NCI-H2196 treated with DMSO at 0.1 percent for 48 hours (cell line): Measurements from ENCODE around the gene VCL.
"Not testable (repeated sequence)": the region's sequence is repeated elsewhere in the genome, so short reads cannot be mapped to it uniquely, and the experiment has no call there.

Experiments
- DNase-seq: peaks from one replicate; lab custom pipeline; 2025; ENCODE audit not compliant: unreplicated experiment; lab: John Stamatoyannopoulos, UW

VCL gene

GRCh38 chr10:74035303-74035702 lies 37.4 kb downstream of the VCL start:
- no peak for DNase-seq

- DNase-seq: no peak
Measured at GRCh38 chr10:74036474-74036873, 38.6 kb downstream of the VCL start.

DNA sequence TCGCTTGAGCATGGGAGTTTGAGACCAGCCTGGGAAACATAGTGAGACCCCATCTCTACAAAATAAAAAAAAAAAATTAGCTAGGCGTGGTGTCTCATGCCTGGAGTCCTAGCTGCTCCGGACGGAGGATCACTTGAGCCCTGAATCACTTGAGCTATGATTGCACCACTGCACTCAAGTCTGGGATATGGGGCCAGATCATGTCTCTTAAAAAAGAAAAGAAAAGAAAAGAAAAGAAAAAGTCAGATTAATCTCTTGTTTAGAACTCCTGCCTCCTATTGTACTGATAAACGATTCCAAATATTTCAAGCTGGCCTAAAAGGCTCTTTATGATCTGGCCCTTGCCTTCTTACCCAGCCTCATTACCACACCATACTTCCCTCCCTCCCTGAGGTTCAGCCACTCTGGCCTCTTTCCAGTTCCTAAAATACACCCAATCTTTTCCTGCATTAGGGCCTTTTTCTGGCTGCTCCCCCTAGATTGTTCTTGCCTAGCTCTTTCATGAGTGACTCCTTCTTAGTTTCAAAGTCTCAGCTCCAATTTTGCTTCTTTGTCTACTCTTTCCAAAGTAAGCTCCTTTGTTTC lies 41.7 kb downstream of the VCL start:
- DNase-seq: no peak

DNA sequence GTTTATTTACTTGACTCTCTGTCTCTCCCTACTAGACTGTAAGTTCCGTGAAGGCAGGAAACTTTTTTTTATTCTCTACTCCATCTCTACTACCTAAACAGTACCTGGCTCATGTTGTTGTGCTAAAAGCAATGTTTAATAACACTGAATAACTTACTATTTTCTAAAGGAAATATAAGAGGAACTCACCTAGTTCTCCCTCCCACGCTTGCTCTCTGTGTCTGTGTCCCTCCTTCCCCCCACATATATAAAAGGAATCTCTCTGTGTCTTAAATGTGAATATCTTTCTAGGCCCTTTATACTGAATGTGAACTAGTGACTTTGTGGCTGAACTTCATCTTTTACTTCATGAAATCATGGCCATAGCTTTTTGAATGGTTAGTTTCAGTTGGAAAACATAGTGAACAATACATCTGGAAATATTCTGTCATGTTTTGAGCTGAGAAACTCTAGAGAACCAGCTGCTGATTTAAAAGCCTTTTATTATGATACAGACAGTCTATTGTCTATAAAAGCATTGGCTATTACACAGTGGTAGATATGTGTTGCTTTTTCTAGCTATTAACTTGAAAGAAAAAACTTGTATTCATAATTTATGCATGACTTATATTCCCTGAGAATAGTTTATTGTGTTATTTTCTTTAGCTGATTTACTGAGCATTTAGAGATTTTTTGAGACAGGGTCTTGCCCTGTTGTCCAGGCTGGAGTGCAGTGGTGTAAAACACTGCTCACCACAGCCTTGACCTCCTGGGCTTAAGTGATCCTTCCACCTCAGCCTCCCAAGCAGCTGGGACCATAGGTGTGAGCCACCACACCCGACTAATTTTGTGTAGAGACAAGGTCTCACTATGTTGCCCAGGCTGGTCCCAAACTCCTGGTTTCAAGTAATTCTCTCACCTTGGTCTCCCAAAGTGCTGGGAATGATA lies 42.5 kb downstream of the VCL start:
- no peak for DNase-seq

DNA sequence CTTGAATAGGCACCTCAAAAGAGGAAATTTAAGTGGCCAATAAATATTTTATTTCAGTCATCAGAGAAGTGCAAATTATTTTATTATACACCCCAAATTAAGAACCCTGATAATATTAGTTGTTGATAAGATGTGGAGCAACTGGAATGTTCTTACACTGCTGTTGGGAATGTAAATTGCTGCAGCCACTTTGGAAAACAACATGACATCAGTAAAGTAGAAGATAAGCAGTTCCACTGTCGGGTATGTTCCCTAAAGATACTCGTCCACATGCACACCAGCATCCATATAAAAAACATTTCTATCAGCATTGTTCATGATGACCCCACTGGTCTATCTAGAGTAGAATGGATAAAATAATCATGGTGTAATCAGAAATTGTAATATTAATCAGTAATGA lies 46.5 kb downstream of the VCL start:
- DNase-seq: no peak

GRCh38 chr10:74047304-74047703 lies 49.4 kb downstream of the VCL start:
- no peak for DNase-seq

- DNase-seq: peak; percentile 12
Measured at GRCh38 chr10:74047871-74048270, 50.0 kb downstream of the VCL start.

DNA sequence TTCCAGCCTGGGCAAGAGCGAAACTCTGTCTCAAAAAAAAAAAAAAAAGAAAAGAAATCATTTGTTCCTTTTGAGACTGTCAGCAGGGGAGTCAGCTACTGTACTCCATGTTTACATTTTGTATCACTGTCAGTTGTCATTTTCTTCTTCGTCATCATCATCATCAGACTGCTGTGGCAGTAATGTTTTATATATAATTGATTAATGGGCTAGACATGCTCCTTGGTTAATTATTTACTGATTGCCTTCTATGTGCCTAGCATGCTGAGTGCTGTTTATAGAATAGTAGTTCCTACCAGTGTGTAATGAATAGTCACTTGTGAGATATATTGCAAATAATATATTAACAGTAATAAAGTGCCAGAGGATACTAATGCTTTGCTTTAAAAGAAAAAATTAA lies 50.5 kb downstream of the VCL start:
- no peak for DNase-seq

GRCh38 chr10:74049955-74050354 lies 52.0 kb downstream of the VCL start:
- DNase-seq: no peak

DNA sequence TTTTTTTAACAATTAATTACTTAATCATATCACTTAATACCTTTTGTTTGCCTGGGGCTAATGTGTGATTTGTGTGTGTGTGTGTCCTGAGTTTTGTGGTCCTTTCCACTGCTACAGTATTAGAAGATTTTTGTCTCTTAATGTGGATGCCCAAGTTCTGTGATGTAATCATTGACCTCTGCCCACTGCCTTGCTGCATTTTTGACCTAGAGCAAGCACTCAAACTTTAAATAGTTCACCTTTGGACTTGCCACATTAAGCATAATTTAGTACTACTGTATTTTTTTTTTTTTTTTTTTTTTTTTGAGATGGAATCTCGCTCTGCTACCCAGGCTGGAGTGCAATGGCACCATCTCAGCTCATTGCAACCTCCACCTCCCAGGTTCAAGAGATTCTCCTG lies 52.7 kb downstream of the VCL start:
- no peak for DNase-seq

GRCh38 chr10:74051736-74052342 lies 53.9 kb downstream of the VCL start:
- no peak for DNase-seq

GRCh38 chr10:74052994-74053393 lies 55.1 kb downstream of the VCL start:
- DNase-seq: no peak

DNA sequence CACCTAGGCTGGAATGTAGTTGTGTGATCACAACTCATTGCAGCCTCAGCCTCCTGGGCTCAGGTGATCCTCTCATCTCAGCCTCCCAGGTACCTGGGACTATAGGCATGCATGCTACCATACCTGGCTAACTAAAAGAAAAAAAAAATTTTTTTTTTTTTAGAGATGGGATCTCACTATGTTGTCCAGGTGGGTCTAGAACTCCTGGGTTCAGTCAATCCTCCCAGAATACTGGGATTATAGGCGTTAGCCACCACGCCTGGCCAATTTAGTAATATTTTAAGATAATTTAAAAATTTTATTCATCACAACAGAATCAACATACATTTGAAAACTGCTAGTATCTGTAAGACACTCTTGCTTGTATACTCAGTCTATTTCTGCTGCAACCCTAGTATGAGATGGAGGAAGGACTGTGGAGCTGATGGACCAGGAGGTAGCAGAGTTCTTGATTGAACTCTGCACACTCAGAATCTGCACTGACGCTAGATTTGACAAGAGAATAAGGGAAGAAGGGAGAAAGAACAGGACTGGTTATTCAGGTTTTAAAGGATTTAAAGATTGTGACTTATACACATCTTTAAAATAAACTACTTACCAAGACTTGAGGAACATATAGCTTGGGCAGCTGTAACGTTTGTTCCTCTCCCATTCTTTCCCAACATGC lies 57.6 kb downstream of the VCL start:
- no peak for DNase-seq

- DNase-seq: no peak
Measured at GRCh38 chr10:74056050-74056818, 58.3 kb downstream of the VCL start.

DNA sequence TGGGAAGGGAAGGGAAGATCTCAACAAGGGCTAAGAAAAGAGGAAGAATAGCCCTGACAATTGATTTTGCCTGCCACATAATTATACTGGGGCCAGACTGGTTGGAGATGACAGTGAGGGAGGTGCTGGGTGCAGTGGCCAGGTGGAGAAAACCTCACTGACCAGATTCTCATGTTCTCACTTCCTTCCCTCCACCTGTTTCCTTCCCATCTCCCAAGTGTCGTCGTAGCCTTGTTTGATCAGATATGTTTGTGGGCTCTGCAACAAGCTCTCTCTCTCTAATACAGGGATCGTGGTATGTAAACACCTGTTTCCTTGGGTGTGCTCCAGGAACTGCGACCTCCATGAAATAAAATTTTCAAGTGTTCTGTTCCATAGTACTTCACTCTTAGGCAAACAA lies 60.2 kb downstream of the VCL start:
- DNase-seq: peak; percentile 17

- DNase-seq: peak; percentile 18
Measured at GRCh38 chr10:74058658-74059057, 60.7 kb downstream of the VCL start.

GRCh38 chr10:74061104-74061503 lies 63.2 kb downstream of the VCL start:
- DNase-seq: no peak

DNA sequence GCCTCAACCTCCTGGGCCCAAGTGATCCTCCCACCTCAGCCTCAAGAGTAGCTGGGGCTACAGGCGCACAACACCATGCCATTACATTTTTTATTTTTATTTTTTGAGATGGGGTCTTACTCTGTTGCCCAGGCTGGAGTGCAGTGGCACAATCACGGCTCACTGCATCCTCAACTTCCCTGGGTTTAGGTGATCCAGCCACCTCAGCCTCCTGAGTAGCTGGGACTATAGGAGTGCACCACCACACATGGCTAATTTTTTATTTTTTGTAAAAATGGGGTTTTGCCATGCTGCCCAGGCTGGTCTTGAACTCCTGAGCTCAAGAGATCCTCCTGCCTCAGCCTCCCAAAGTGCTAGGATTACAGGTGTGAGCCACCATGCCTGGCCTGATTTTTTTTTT lies 64.1 kb downstream of the VCL start:
- DNase-seq: not testable (repeated sequence)

- DNase-seq: no peak
Measured at GRCh38 chr10:74063256-74063655, 65.3 kb downstream of the VCL start.

DNA sequence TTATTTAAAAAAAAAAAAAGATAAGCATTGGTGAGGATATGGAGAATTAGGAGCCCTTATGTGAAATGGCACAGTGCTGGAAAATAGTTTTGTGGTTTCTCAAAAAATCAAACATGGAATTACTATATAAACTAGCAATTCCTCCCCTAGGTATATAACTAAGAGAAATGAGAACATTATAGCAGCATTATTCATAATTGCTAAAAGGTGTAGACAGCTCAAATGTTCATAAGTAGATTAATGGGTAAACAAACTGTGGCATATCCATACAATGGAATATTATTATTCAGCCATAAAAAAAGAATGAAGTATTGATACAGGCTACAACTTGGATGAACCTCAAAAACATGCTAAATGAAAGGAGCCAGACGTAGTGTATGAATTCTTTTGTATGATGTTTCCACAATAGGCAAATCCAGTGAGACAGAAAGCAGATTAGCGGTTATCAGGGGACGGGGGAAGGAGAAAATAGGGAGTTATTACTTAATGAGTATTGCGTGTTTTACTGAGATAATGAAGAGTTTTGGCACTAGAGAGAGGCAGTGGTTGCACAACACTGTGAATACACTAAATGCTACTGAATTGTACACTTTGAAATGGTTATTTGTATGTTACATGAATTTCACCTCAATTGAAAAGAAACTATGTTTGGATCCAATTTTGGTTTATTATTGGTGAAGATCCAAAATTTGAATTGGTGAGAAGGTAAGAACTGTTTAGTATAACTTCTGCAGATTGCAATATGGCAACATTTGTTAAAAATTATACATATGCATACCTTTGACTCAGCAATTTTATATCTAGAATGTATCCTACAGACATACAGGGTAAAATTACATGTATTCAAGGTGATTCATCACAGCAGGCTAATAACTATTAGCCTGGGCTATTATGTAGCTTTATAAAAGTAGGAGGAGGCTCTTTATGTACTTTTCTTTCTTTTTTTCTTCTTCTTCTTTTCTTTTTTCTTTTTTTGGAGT lies 69.7 kb downstream of the VCL start:
- no peak for DNase-seq
